ENCODE measurements around the gene DCAF10. TPM values are rescaled to one million over a fixed set of nuclear protein-coding genes. Genes with fewer than 3 reads are reported as not detected.

Gene DCAF10, protein sequence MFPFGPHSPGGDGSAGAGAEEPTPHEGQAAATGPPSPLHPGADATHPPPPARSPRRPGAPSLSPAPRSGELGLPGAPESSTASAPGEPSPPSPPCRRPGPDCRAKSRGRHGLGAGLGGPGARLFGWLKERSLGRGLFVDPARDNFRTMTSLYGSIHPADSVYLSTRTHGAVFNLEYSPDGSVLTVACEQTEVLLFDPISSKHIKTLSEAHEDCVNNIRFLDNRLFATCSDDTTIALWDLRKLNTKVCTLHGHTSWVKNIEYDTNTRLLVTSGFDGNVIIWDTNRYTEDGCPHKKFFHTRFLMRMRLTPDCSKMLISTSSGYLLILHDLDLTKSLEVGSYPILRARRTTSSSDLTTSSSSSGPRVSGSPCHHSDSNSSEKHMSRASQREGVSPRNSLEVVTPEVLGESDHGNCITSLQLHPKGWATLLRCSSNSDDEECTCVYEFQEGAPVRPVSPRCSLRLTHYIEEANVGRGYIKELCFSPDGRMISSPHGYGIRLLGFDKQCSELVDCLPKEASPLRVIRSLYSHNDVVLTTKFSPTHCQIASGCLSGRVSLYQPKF
- 8.9 and 9.6 TPM in 2 replicates for total RNA-seq (2014; rRNA removed; shearing (Covaris generic))

DNA sequence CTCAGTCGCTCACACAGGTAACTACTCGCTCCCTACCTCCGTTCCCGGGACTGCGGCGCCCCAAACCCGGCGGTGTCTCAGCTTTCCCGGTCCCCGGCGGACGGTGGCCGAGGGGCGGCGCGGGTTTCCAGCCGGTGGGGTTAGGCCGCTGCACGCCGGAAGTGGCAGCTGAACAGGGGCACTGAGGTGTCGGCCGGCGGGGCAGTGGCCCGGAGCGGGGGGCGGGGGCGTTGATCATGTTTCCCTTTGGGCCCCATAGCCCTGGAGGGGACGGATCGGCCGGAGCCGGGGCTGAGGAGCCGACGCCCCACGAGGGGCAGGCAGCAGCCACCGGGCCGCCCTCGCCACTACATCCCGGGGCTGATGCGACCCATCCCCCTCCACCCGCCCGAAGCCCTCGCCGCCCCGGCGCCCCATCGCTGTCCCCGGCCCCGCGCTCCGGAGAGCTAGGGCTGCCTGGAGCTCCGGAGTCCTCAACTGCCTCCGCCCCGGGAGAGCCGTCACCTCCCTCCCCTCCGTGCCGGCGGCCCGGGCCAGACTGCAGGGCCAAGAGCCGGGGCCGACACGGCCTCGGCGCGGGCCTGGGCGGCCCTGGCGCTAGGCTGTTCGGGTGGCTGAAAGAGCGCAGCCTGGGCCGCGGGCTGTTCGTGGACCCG lies at the start of gene DCAF10:
TSS of gene DCAF10 (plus strand) at position 167 of the 656 bp plus-strand sequence. CDS start at position 237, 70 bp downstream.

DNA sequence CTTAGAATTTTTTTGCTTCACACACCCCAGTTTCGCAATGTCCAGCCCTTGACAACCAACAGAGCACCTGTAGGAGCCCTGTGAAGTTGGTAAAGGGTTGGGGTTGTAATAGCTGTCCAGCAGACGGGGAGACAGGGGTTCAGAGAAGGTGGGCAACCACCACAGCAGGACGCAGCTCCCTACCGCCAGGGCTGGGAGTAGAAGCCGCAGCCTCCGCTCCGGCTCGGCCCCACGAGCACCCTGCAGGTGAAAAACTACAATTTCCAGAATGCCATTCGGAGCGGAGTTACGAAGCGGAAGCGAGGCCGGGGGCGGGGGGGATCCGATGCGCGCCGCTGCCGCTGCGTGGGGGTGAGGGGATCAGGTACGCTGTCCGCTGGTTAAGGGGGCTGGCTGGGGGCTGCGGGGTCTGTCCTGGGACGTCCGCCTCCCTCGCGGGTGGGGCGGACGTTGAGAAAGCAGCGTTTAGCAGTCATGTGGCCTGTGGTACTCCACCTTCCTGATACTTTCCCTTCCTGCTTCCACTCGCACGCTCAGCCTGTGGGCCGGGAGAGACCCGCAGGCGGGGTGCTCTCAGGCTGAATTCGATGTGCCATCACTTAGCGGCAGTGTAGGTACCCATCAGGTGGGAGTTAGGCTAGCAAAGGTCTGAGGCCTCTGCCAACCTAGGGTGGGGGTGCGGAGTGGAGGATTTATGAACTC lies 47.0 kb upstream of the DCAF10 start, which contains the start of gene TRMT10B:
TSS of gene TRMT10B (plus strand) at position 317 of the 702 bp plus-strand sequence. CDS start 8,127 bp downstream, outside the sequence.

DNA sequence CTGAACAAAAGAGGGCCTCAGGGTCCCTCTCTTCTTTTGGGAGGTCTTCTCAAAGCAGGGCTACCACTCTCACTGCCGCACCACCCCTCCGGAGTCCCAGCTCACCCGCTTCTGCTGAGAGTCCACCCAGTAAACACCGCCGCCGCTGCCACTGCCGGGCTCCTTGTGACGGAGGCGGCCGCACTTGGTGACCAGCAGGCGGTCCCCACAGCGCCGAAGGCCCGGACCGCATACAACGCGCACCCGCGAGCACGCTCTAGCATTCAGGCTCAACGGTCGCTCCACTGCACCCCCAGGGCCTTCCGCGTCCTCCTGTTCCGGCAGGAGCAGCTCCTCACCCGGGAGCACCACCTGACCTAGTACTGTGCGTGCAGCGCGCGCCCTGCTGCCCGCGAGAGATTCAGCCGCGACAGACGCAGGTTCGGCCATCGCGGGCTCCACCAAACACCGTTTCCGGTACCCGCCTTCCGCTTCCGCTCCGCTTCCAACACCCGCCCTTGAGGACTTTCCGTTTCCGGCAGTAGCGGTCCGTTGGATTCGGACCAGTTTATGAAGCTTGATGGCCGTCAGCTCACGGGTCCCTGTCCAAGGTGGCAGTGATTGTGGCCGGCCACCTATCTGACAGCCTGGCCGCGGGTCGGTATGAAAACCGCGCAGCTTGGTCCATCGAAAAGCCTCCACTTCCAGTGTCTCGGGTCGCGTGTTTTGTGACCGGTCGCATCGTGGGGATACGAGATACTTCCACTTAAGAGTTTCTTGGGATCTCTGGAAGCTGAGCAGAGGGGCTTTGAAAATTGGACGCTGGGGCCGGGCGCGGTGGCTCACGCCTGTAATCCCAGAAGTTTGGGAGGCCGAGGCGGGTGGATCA lies 15.7 kb upstream of the DCAF10 start, which contains the start of gene EXOSC3:
TSS of gene EXOSC3 (minus strand) at position 449 of the 868 bp plus-strand sequence. CDS start at position 429, 20 bp downstream.

DNA sequence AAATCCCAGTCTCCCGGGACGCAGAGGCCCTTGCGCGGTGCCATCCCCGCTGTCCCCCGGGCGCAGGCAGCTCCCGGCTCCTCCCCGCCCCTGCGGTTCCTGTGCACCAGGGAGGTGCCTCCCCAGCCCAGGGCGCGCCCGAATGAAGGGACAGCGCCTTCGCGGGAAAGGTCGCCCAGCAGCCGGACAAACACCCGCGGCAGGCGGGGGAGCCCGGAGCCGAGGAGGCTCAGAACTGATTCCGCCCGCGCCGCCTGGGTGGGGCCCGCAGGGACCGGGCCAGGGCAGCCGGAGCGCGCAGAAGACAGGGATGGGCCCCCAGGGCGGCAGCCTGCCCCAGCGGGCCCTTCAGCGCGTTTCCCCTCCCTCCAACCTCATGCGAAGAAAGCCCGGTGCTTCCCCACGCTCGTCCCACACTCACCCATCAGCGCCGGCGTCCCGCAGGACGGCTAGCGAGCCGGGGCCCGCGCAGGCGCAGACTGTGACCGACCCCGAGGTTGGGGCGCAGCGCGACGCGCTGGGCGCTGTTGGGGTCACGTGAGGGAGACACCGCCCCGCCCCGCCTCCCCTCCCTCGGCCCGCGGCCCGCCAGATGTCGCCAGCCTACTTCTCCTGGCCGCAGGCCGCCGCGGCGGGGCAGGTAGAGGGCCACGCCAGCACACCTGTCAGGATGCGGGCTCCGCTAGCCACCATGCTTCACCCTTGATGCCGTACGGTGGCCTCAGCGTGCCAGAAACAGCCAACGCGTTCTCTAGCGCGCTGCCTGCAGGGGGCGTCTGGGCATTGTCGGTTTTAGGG lies 103.2 kb downstream of the DCAF10 start, which contains the start of gene SLC25A51:
TSS of gene SLC25A51 (minus strand) at position 481 of the 798 bp plus-strand sequence. CDS start 15,577 bp downstream, outside the sequence.

Other genes starting within 250 kb of the DCAF10 start
- 4.5 and 8.5 TPM in 2 replicates for gene FBXO10, start 224.4 kb upstream of the DCAF10 start, total RNA-seq (2014; rRNA removed; shearing (Covaris generic))
- 449 and 470 TPM in 2 replicates for gene TOMM5, start 208.2 kb upstream of the DCAF10 start, total RNA-seq (2014; rRNA removed; shearing (Covaris generic))
- not detected in 2 replicates for gene FRMPD1, start 149.8 kb upstream of the DCAF10 start, total RNA-seq (2014; rRNA removed; shearing (Covaris generic))
- 3.5 and 4.3 TPM in 2 replicates for gene TRMT10B, start 47.0 kb upstream of the DCAF10 start, total RNA-seq (2014; rRNA removed; shearing (Covaris generic))
- gene EXOSC3, start 15.7 kb upstream of the DCAF10 start, total RNA-seq (2014; rRNA removed; shearing (Covaris generic)): 194 and 227 TPM in 2 replicates
- gene SLC25A51, start 103.3 kb downstream of the DCAF10 start, total RNA-seq (2014; rRNA removed; shearing (Covaris generic)): 19.2 and 21.4 TPM in 2 replicates